Head of caudate nucleus (tissue), 42 donors: ENCODE data around the gene ACSF2.
"Not testable (repeated sequence)": the region's sequence is repeated elsewhere in the genome, so short reads cannot be mapped to it uniquely, and the experiment has no call there.

ENCODE experiments used
- DNase-seq, 42 donors: peaks; one replicate each; pipeline versions ENCODE4 v3.0.0 to v3.0.0-alpha.2; 2020 to 2021; ENCODE audit warnings: mixed read lengths in 7 of 42
- intact Hi-C: fragments of 100-400 bp; cut with DNase I; formaldehyde crosslinking; loops from one replicate; pipeline ENCODE4 v1.15.0; 2022

Gene ACSF2, protein sequence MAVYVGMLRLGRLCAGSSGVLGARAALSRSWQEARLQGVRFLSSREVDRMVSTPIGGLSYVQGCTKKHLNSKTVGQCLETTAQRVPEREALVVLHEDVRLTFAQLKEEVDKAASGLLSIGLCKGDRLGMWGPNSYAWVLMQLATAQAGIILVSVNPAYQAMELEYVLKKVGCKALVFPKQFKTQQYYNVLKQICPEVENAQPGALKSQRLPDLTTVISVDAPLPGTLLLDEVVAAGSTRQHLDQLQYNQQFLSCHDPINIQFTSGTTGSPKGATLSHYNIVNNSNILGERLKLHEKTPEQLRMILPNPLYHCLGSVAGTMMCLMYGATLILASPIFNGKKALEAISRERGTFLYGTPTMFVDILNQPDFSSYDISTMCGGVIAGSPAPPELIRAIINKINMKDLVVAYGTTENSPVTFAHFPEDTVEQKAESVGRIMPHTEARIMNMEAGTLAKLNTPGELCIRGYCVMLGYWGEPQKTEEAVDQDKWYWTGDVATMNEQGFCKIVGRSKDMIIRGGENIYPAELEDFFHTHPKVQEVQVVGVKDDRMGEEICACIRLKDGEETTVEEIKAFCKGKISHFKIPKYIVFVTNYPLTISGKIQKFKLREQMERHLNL

DNA sequence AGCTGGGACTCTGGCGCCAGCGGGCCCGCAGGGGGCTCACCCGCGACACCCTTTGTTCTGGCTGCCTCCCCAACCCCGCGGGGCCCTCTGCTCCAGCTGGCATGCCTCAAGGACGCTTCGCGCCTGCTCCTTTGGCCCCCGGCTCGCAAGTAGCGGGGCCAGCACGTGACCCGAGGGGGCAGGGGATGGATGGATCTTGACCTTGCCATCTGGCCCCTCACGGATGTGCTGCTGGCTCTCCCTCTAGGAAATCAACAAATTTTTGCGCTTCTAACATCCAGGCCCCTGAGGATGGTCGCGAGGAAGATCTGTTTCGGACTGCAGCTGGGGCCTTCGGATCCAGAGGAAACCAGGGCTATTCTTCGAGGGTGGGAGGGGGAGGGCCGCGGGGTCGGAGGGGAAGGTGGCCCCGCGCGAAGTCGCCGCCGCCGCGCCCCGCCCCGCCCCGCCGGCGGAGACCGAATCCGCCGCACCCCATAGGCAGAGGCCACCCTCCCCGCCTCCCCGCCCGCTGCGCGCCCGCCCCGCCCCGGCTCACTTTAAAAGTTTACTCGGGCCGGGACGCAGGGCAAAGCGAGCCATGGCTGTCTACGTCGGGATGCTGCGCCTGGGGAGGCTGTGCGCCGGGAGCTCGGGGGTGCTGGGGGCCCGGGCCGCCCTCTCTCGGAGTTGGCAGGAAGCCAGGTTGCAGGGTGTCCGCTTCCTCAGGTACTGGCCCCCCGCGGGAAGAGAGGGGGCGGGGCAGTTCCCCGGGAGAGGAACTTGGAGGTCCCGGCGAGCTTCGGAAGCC lies at the start of gene ACSF2:
ACSF2 (plus strand) TSS at position 537 of the 790 bp plus-strand sequence; CDS start at position 581, 44 bp downstream.
- peak in 36 of 42 donors; percentile 9 to 73 (median 46) for DNase-seq
- intact Hi-C loops = no loop called here

DNA sequence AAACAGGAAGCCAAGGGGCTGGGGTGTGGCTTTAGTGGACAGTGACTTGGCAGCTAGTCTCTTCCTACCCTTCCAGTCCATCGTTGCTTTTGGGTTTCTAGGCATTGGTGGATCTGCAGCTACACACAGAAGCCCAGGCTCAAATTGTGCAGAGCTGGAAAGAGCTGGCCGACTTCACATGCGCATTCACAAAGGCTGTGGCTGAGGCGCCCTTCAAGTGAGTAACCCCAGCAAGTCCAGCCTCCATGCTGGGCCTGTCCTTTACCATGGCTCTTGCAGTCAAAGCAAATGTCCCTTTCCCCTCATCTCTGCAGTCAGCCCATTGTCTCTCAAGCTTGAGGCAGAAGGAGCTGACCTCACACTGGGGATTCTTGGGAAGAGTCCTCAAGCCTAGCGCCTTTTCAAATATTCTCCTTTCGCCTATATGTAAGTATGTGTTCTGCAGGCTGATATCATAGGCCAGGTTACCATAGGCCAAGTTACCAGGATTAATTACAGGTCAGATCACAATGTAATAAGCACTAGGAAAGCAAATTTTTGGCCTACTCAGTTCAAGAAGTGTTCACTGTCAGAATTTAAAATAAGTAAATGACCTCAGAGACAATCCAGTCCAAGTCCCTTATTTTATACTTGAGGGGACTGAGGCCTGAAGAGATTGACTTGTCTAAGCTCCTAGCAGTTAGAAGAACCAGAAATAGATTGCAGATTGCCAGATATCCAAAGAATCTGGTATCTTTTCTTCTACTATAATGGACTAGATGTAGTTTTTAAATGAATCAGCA lies 46.5 kb upstream of the ACSF2 start:
- DNase-seq = no peak
- intact Hi-C loops = no loop called here

DNA sequence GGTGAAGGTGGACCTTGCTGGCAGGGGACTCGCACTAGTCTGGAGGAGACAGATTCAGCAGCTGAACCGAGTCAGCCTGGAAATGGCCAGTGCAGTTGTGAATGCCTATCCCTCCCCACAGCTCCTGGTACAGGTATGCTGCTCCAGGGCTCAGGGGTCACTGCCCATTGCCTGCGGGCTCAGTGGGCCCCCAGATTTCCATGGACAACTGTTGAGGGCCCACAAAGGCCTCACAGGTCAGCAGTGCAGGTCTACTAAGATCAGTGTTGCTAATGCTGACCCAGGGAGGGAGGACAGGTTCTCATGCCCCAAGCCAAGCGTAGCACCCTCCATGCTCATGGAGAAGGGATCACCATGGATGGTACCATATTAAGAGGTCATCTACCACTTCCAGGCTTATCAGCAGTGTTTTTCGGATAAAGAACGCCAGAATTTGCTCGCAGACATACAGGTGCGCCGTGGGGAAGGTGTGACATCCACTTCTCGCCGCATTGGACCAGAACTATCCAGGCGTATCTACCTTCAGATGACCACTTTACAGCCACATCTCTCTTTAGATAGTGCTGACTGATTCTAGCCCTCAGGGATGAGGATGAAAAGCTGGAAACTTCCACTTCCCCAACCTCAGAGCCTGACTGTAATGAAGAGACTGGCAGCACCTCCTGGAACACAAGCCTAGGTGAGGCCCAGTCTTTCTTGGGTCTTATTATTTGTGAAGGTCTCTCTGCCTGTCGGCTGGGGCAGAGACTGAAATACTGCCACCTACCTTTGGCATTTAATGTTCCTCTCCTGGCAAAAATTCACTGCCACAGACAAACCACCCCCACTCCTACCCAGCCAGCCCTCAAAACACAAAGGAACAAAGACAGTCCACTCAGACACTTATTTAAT lies 45.4 kb upstream of the ACSF2 start:
- no peak for DNase-seq
- intact Hi-C loops = no loop called here

DNA sequence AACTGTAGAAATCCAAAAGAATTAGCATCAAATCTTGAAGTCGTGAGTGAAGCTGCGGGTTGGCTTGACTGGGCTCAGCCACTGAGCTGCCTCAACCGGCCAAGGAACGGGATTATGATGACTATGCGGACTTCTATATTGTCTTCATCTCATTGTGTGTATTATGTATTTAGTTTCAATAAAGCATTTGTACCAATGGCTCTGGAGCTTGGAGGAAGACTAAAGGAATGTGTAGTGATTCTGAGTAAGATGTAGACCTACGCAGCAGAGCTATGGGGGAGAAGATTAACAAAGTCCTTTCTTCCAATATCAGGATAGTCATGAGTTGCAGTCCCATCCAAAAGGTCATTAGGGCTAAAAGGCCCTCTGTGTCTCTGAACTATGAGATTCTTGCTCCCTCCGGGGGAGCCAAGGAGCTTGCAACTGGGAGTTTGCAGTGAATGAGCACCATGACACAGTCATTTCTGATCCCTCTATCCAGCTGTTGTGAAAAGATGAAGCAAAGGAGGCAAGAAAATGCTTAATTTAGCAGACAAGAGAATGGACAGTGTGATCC lies 44.7 kb upstream of the ACSF2 start:
- intact Hi-C loops = no loop called here
- no peak for DNase-seq

DNA sequence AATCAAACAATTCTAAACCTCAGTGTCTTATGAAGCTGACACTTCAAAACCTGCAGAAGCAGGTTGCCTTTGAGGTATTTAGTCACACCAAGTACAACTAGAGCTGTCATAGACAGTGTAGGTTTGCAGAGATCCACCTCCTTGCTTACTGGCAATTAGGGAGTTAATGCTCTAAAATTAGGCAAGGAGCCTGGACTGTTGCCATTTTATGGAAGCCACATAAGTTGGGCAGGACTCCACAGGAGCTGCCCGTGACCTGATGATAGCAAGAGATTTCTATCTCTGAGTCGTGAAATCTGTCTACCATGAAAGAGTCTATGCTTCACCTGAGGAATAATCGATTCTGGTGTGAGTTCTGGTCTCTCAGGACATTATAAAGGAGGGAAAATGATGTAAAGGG lies 44.1 kb upstream of the ACSF2 start:
- intact Hi-C loops = no loop called here
- no peak for DNase-seq

DNA sequence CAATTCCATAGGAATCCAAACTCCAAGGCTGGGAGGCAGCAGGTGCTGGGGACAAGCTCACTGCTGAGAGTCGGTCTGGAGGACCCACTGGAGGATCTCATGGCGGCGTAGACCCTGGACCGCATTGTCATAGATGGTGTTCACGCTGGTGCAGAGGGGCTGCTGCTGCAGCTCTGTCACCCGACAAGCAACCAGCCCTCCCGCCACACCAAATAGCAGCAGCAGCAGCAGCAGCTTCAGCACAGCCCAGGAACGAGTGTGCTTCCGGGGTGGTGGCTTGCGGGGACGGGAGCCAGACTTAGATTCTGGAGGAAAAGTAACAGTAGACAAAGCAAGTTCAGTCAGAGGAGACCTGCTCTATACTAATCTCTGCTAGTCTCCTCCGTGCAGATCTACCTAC lies 43.1 kb upstream of the ACSF2 start:
- intact Hi-C loops = no loop called here
- DNase-seq = no peak

DNA sequence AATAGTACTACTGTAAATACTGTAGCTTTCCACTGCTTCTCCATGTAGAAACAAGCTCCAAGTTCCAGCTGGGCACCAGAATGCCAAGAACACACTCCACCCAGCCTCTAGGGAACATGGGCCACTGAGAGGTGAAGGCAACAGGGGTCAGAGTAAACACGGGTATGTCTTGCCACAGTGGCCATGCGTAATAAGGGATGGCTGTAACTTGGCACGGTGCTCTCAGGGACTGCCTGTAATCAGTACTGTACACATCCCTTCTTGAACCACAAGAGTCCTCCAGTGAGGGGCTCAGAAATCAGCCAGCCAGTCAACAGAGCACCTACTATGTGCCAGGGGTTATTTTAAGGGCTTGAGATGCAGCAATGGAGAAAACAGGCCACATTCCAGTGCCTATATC lies 39.5 kb upstream of the ACSF2 start:
- no peak for DNase-seq
- intact Hi-C loops = no loop called here

DNA sequence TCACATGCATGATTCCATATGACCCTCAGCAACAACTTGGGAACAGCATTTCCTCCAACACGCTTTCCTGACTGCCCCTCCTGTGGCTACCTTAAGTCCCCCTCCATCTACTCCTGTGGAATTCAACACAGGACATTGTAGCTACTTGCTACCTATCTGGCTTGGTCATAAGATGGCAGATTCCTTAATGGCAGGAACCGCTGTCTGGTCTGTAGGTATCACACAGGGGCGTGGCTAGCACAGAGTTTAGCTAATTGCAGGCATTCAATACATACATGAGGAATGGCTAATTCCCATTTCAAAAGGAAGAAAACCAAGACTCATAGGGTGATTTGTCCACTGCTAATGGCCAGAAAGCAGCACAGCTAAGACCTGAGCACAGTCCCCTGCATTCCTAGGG lies 37.3 kb upstream of the ACSF2 start:
- no peak for DNase-seq
- intact Hi-C loops = no loop called here

DNA sequence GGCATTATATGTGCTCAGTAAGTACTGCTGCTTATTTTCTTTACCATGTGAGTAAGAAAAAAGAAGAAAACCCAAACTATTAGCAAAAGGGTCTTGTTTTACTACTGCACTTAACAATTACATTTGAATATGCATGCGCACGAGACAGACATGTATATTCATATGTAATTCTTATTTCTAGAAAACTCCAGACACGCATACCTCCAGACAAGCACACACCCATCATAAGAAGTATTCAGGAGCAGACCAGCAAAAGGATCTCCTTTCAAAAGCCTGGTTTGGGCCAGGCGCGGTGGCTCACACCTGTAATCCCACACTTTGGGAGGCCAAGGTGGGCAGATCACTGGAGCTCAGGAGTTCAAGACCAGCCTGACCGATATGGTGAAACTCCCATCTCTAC lies 36.5 kb upstream of the ACSF2 start:
- intact Hi-C loops = no loop called here
- DNase-seq = no peak

DNA sequence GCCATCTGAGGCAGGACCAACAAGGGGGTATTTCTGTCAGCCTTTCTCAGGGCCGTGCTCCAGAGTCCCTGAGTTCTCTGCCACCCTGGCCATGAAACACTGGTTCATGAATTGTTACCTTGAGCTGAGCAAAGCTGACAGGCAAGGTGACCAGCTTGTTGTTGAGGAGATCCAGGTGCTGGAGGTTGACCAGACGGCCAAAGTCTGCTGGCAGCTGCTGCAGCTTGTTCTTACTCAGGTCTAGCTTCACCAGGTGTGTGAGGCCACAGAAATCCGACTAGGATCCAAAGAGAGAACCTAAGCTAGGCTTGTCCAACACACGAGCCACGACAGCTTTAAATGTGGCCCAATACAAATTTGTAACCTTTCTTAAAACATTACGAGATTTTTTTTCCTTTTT lies 33.4 kb upstream of the ACSF2 start:
- intact Hi-C loops = no loop called here
- DNase-seq = no peak

DNA sequence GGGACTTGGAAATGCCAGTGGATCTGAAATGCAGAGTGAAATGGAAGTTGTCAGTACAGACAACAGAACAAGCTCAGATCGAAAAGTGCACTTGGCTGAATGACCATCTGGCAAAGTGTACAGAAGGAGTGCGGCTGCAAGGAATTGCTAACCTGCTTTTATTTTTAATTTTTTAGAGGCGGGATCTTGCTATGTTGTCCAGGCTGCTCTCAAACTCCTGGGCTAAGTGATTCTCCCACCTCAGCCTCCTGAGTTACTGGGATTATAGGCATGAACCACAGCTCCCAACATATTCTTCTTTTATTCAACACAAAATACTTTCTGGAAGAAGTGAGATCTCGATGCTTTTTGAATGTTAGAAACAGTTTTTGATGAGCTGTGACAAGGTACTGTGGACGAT lies 32.3 kb upstream of the ACSF2 start:
- no peak for DNase-seq
- intact Hi-C loops = no loop called here

DNA sequence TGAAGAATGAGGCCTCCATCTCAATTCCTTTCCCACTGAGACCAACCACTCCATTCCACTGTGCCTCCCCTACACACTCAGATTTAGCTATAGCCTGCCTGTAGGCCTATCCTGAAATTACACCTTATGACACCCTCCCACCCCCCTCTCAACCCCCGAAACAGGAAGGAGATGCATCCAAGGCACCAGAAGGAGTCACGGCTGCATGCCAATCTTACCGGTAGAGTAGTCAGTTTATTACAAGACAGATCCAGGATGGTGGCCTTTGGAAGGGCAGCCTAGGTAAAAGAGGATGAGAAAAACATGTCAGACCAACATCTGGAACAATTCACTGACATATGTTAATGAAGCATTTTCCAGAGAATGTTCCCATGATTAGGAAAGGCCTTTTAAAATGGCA lies 31.3 kb upstream of the ACSF2 start:
- no peak for DNase-seq
- intact Hi-C loops = no loop called here

DNA sequence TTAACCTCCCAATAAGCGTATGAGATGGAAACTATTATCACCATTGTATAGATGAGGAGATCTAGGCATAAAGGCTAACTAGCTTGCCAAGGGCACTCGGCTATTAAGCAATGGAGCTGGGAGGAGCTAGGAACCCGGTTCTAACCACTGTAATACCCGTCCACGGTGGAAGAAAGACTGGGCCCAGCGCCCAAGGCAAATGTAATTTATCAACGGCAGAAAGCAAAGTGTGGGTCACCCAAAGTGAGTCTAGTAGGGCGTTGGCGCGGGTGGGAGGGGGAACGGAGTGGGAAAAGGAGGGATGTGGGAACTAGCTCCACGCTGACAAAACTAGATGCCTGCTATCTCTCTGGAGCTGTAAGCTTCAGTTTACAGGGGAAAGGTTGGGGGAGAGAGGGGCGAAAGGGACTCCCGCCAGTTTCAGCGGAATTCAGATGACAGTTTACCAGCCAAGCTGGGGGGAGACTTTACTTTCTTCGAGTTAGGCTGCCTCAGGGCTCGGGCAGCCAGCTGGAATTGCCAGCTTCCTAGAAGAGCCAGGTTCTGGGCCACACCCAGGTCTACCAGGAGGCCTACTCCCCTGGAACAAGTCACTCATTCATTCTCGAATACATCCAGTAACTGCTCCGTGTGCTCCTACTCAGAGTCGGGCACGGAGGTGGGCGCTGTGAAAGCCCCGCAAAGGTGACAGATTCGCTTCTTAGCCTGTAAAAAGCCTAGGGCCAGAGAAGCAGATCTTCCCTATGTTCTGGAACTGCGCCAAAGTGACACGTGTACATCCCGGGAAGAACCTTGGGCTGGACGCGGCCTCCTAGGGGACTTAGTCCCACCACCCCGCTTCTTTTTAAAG lies 29.5 kb upstream of the ACSF2 start:
- intact Hi-C loops = no loop called here
- peak in 23 of 42 donors; percentile 5 to 51 (median 26) for DNase-seq

DNA sequence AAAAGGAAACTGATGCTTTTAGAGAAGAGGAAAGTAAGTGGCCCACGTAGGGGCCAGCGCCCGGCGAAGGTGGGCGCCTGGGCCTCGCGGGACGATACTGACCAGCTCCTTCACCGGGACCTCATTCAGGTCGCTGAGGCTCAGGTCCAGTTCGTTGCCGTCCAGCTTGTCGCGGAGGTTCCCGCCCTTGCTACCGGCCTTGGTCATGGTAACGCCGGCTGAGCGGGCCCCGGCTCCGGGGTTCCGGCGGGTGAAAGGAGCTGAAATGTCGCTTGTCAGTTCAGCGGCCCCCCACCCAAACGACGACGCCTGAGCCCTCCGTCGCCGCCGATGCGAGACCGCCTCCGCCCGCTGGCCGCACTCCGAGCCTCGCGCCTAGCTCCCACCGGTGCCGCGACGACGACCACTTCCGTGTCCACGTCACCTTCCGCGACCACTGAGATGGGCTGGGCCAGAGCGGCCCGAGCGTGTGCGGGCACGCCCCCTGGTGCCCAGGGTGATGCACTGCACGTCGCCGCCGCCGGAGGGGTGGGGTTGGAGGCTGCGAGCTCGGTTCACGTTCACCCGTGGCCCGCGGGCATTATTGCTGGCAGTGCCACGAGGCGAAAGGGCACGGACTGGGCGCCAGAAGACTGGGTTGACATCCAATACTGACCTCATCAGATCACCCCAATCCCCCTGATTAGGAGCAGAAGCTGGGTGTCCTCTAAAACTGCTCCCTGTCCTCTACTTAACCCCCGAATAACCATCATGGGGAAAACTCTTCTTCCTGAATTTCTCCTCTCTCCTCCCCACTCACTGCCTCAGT lies 28.7 kb upstream of the ACSF2 start, which contains the start of gene LRRC59:
LRRC59 (minus strand) TSS at position 413 of the 808 bp plus-strand sequence; CDS start at position 207, 206 bp downstream.
- intact Hi-C loops = no loop called here
- DNase-seq = peak; percentile 70 to 94 (median 88)

DNA sequence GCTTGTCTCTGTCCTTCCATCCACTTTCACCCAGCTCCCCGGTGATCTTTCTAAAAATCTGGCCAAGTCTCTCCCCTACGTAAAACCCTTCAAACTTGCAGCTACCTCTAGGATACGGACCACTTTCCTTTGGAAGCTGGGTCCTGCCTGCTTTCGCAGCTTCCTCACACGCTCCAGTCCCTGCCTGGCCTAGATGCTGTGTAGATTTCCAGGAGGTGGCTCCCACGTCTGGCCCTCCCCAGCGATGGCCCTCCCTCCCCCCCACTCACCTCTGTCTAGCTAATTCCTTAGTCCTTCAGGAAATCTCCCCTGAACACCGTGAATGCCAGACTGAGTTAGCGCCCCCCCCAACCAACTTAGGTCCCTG lies 28.1 kb upstream of the ACSF2 start:
- intact Hi-C loops = no loop called here
- no peak for DNase-seq

DNA sequence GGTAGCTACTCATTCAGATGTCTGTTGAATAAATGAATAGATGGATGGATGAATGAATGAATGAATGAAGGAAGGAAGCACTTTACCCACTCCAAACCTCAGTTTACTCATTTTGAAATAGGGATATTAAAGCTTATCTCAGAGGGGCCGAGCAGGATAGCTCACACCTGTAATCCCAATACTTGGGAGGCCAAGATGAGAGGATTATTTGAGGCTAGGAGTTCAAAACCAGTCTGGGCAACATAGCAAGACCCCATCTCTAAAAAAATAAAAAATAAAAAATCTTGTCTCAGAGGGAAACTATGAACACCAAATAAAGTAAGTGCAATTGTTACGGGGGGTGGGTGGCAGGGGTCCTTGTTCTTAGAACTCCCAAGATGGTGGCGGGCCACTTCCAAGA lies 27.3 kb upstream of the ACSF2 start:
- intact Hi-C loops, DNase-seq: not testable (repeated sequence)
